Activated CD8-positive, alpha-beta T cell treated with anti-CD3 and anti-CD28 coated beads, Interleukin-2, amount 10 ng/mL, durations not matched to agents 7 days and 5 days (primary cell): ENCODE results near the gene DIPK1B. TPM values are rescaled to one million over a fixed set of nuclear protein-coding genes. Genes with fewer than 3 reads are reported as not detected.
A peak's percentile ranks its signal among the peaks of the same experiment; 100 is the strongest.

Experiments used
- ATAC-seq: fragments of 150-1000 bp; cut with Tn5 transposase; one replicate; pipeline ENCODE4 v1.10.0; 2021; ENCODE audit warnings: moderate library complexity
- CTCF ChIA-PET: fragments of 350-600 bp; sonication (Branson Sonifier 250); formaldehyde crosslinking; loops from one replicate; lab custom pipeline; 2021; ENCODE audit warnings: antibody characterized with exemption; lab: Charles Lee
- POLR2A ChIA-PET: fragments of 350-600 bp; sonication (Branson Sonifier 250); formaldehyde crosslinking; loops from one replicate; lab custom pipeline; 2021; ENCODE audit warnings: antibody characterized with exemption; lab: Charles Lee
- DNase-seq: peaks from one replicate; pipeline ENCODE4 v3.0.0-alpha.2; 2020
- H3K27ac Mint-ChIP-seq: one replicate; pipeline ENCODE4 v1.8.0; 2021; ENCODE audit warnings: mild to moderate bottlenecking, mixed read lengths
- H3K27me3 Mint-ChIP-seq: one replicate; pipeline ENCODE4 v1.8.0; 2021; ENCODE audit warnings: low read depth, mixed read lengths
- H3K36me3 Mint-ChIP-seq: one replicate; pipeline ENCODE4 v1.8.0; 2021; ENCODE audit warnings: low read depth, mixed read lengths
- H3K4me1 Mint-ChIP-seq: one replicate; pipeline ENCODE4 v1.8.0; 2021; ENCODE audit warnings: low read depth, mixed read lengths
- H3K4me3 Mint-ChIP-seq: one replicate; pipeline ENCODE4 v1.8.0; 2021; ENCODE audit warnings: mild to moderate bottlenecking, mixed read lengths
- H3K9me3 Mint-ChIP-seq: one replicate; pipeline ENCODE4 v1.8.0; 2022; ENCODE audit warnings: mixed read lengths; ENCODE audit not compliant: insufficient read depth
- total RNA-seq, 2 experiments: library from RNA; stranded (reverse); gene quantifications; one replicate each; pipeline ENCODE4 v1.2.3, GENCODE V29; 2021

DIPK1B gene
- under 1 TPM in 1 of 2 experiments, not detected in 1; 0.16 TPM for total RNA-seq

DNA sequence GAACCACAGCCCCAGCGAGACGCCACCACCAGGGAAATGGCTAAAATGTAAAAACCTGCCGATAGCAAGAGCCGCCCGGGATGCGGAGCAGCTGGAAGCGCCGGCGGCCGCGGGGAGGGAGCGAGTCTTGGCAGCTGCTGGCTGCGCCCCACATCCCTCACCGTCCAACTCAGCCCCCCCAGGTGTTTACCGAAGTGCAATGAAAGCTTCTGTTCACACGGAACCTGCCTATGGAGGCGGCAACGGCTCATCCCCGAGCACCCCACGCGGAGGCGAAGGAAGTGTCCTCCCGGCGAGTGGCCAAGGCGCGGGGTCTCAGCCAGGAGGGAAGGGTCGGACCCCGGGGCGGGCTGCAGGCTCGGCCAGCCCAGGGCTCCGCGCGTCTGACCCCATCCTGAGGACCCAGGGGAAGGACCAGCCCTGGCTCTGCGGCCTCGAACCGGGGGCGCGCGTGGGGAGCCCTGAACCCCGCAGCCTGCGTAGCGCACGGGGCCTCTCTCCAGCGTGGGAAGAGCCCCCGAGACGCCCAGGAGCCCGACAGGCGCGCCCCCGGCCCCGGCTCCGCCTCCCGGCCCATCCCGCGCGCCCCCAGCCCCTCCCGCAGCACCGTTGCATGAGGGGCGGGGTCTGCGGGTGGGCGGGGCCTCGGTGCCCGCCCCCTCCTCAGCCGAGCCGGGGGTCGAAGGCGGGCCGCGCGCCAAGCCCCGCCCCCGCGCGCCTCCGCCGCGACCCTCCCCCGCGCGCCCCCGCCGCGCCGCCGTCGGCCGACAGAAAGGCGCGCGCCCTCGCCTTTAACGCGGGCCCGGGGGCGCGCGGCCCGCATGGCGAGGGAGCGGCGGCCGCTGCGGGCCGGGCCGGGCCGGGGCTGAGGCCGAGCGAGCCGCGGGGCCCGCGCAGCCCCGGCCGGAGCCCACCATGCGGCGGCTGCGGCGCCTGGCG lies at the start of gene DIPK1B:
Gene DIPK1B, plus strand, starts transcription at position 822 of the 939 bp plus-strand sequence. Its CDS starts 94 bp downstream, at position 916.
- Mint-ChIP-seq H3K4me3 (peak within 1 kb of the TSS; percentile 15), H3K27ac (no peak within 1 kb of the TSS), H3K36me3 (no peaks in the 10 kb centered on the region), H3K4me1 (peaks cover 4% of the 10 kb centered on the region), H3K9me3 (no peaks in the 10 kb centered on the region), H3K27me3 (peaks cover 32% of the 10 kb centered on the region)
- POLR2A ChIA-PET = no interaction called here
- CTCF ChIA-PET = interaction anchor here (1.0 kb wide), 1 partner anchor 10 kb away, joined by 3 read pairs; no protein-coding TSS in a partner anchor
- ATAC-seq (peak; percentile 26), DNase-seq (no peak)

DNA sequence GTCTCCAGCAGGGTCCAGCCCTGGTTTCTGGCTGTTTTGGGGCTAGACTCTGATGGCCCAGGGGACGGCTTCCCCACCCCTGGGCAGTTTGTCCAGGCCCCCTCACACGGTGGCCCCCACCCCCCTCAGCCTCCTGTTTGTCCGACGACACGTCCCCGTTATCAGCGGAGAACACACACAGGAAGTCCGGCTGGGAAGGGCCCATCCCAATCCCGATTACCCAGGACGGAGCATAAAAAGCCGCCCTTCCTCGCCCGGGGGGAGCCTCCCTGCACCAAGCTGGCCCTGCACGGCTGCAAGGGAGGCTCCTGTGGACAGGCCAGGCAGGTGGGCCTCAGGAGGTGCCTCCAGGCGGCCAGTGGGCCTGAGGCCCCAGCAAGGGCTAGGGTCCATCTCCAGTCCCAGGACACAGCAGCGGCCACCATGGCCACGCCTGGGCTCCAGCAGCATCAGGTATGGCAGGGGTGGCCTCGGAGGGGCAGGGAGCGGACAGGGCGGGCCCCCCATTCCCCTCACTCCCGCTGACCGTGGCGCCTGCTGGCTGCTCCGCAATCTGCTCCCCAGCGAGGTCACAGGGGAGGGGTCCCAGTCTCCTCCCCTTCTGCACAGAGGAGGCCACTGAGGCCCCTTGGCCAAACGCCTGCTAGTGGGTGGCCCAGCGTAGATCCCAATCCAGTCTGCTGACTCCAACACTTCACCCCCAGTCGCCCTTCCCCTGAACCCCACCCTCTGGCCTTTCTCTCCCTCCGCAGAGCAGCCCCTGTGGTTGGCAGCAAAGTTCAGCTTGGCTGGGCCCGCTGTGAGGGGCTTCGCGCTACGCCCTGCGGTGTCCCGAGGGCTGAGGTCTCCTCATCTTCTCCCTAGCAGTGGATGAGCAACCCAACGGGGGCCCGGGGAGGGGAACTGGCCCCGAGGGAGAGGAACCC lies 49.5 kb upstream of the DIPK1B start, which contains the start of gene EGFL7:
Gene EGFL7, plus strand, starts transcription at position 261 of the 926 bp plus-strand sequence. CDS start 5,367 bp downstream, outside the sequence.
- ChIA-PET POLR2A (no interaction called here), CTCF (no interaction called here)
- Mint-ChIP-seq H3K36me3 (no peaks in the 10 kb centered on the region), H3K4me1 (peaks cover 16% of the 10 kb centered on the region), H3K27me3 (peaks cover 14% of the 10 kb centered on the region), H3K27ac (no peak within 1 kb of the TSS), H3K9me3 (no peaks in the 10 kb centered on the region), H3K4me3 (no peak within 1 kb of the TSS)
- DNase-seq = no peak
- no peak for ATAC-seq

DNA sequence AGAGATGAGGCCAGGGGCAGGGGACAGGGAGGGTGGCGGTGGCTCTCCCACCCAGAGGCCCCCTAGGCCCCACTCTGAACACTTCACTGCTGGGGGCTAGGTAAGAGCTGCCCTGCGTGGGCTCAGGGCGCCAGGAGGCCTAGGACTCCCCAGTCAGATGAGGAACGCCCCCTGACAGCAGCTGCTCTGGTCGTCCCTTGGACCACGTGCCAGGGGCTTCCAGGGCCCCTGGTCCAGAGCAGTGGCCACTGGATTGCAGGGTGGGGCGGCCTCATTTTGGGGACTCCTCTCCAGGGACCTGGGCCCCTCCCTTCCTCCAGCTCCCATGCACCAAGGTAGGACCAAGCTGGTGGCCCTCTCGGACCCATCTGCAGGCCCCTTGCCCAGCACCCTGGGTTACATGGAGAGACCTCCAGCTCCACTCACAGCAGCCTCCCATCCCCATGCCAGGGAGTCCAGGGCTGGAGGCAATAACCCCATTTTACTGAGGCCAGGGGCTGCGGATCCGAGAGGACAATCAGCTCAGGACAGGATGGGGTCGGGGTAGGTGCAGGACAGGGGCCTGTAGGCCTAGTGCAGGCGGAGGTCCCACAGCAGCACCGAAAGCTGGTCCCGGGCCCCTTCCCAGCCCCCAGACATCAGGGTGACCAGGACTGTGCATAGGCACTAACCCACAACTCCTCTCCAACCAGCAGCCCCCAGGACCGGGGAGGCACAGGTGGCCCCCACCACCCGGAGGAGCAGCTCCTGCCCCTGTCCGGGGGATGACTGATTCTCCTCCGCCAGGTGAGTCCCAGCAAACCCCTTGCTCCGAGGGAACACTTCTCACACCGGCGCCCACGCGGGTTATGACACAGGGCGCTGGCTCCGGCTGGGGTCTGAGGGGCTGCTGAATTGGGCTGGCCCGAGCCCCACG lies 48.1 kb upstream of the DIPK1B start:
- CTCF ChIA-PET = interaction anchor here (0.7 to 1.5 kb wide), 2 partner anchors 63 to 179 kb away, joined by 3 read pairs; no protein-coding TSS in a partner anchor
- peak overlapping the region; percentile 66 for H3K4me3 Mint-ChIP-seq
- H3K27ac Mint-ChIP-seq = no peak overlapping the region
- no peaks in the 10 kb centered on the region for H3K36me3 Mint-ChIP-seq
- peaks cover 11% of the 10 kb centered on the region for H3K4me1 Mint-ChIP-seq
- POLR2A ChIA-PET = interaction anchor here (0.6 to 1.6 kb wide), 2 partner anchors 63 to 125 kb away, joined by 3 read pairs; no protein-coding TSS in a partner anchor
- peaks cover 7% of the 10 kb centered on the region for H3K27me3 Mint-ChIP-seq
- no peaks in the 10 kb centered on the region for H3K9me3 Mint-ChIP-seq
- DNase-seq (no peak), ATAC-seq (no peak)

DNA sequence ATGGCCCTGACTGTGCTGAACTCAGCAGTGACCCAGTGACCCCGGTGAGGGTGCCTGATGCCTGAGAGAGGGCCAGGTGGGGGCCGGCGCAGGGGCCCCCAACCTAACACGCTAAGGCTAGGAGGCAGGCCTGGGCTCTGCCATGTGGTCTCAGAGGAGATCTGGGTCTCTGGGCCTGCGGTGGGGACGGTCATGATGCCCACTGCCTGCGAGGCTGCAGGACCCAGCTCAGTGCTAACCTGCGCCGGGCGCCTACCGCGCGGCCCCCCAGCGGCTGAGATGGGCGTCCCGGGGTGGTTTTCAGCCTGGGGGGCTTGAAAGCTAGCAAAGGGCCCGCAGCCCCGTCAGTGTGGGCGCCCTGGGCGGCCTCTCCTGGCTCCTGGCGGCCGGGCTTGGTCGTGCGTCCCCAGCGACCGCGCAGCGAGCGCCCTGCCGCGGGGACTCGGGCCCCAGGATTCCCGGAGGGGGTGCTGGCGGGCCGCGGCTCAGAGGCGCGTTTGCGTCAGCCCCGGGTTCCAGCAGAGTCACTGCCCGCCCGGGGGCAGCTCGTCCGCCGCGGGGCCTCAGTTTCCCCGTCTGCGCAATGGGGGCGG lies 47.2 kb upstream of the DIPK1B start:
- no peaks in the 10 kb centered on the region for H3K36me3 Mint-ChIP-seq
- DNase-seq (peak; percentile 38), ATAC-seq (peak; percentile 55)
- H3K4me3 Mint-ChIP-seq = peak overlapping the region; percentile 66
- peaks cover 7% of the 10 kb centered on the region for H3K27me3 Mint-ChIP-seq
- ChIA-PET POLR2A (interaction anchor here (0.9 to 1.6 kb wide), 2 partner anchors 63 to 126 kb away, joined by 3 read pairs; no protein-coding TSS in a partner anchor), CTCF (interaction anchor here (1.5 kb wide), 1 partner anchor 180 kb away, joined by 3 read pairs; no protein-coding TSS in a partner anchor)
- no peak overlapping the region for H3K27ac Mint-ChIP-seq
- H3K4me1 Mint-ChIP-seq = peaks cover 8% of the 10 kb centered on the region
- H3K9me3 Mint-ChIP-seq = no peaks in the 10 kb centered on the region

DNA sequence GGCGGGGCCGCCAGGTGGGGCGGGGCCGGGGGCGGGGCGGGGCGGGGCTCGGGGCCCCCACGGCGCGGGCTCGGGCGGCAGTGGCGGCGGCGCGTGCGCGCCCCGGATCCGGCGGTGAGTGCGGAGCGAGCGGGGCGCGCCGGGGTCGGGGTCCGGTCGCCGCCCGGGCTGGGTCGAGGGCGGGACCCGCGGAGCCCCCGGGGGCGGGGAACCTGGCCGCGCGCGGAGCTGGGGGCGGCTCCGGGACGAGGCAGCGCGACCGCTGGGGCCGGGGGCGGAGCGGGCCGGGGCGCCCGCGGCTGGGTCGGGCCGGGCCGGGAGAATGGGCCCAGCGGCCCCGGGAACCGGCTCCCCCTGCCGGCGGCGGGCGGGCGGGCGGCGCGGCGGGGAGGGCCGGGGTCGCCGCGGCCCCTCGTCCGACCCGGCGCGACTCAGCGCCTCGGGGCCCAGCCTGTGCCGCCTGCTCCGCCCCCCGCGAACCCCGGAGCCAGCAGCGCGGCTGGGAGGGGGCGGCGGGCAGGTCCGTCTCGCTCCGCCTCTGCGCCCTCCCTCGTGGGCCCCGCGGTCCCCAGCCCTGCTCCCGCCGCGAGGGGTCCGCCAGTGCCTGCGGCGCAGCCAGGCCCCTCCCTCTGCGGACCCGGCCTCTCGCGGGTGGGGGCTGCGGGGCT lies 46.5 kb upstream of the DIPK1B start:
- ChIA-PET POLR2A (interaction anchor here (0.9 to 1.6 kb wide), 2 partner anchors 62 to 126 kb away, joined by 3 read pairs; no protein-coding TSS in a partner anchor), CTCF (interaction anchor here (1.5 kb wide), 1 partner anchor 181 kb away, joined by 3 read pairs; no protein-coding TSS in a partner anchor)
- Mint-ChIP-seq H3K9me3 (no peaks in the 10 kb centered on the region), H3K36me3 (no peaks in the 10 kb centered on the region), H3K4me1 (peaks cover 8% of the 10 kb centered on the region), H3K4me3 (no peak overlapping the region), H3K27ac (no peak overlapping the region), H3K27me3 (peaks cover 7% of the 10 kb centered on the region)
- peak; percentile 59 for ATAC-seq
- DNase-seq = no peak

DNA sequence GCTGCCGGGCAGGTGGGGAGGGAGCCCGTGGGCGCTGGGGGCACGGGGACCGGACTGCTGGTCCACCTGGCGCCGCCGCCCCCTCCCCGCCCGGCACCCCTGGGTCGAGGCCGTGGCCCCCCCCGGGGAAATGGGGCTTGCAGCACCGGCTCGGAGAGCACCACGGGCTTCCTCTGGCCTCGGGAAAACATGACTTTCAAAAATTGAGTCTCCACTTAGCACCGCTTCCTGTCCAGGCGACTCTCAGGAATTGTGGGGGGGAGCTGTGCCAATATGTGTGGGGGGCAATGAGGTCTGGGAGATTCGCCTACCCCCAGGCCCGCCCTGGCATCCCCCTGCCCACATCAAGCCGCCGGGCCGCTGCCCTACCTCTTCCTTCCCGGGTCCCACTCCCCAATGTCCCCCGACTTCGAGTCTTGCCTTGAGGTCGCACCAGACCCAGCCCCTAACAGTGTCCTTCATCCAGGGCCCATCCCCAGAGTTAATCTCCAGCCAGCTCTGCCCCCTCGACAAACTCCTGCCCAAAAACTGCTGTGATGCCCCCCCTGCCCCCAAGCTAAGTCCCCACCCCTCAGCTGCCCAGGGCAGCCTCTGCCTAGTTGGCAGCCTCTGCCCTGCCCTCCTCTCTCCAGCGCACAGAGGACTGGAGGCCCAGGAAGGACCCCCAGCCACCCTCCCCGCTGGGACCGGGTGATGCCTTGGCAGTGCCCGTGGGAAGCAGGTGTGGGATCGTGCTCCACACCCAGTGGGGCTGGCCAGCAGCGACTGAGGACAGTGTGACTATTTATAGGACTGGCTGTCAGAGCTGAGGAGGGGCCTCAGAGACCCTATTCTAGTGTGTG lies 45.8 kb upstream of the DIPK1B start:
- POLR2A ChIA-PET = interaction anchor here (0.9 to 1.2 kb wide), 2 partner anchors 9 to 62 kb away, joined by 3 to 4 read pairs; no protein-coding TSS in a partner anchor
- ATAC-seq = no peak
- CTCF ChIA-PET = interaction anchor here (1.5 kb wide), 1 partner anchor 20 kb away, joined by 3 read pairs; no protein-coding TSS in a partner anchor
- Mint-ChIP-seq H3K9me3 (no peaks in the 10 kb centered on the region), H3K36me3 (no peaks in the 10 kb centered on the region), H3K4me1 (peaks cover 8% of the 10 kb centered on the region), H3K27ac (no peak overlapping the region), H3K27me3 (peaks cover 7% of the 10 kb centered on the region), H3K4me3 (peak overlapping the region; percentile 48)
- DNase-seq = no peak

DNA sequence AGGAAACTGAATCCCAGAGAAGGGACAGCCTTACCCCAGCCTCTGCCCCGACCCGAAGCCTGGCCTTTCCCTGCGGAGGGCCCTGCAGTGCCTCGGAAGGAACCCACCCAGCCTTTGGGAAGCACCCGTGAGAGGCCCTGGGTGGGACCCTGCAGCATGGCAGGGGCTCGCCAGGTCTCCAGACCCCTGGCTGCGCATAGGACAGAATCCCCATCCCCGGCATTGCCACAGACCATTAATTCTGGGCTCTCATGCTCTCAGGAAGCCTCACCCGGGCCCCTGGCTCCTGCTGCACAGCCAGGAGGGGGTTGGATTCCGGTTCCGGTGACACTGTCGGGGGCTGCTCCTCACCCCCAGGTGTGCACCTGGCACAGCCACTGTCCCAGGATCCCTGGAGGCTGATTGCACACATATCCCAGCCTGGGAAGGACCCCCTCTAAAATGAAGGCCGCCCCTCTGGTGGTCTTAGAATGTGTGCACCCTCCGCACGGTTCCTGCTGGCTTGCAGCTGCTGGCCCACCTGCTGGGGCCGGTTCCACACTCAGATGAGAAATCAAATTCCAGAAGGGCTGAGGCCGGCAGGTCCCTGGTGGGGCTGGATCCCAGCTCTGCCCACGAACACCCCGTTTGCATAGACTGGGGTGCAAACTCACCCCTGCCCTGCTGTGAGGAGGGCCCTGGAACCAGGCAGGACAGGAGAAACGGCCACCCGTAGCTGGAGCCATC lies 45.0 kb upstream of the DIPK1B start:
- Mint-ChIP-seq H3K4me1 (peaks cover 8% of the 10 kb centered on the region), H3K27ac (no peak overlapping the region), H3K27me3 (peaks cover 7% of the 10 kb centered on the region), H3K9me3 (no peaks in the 10 kb centered on the region), H3K36me3 (no peaks in the 10 kb centered on the region), H3K4me3 (no peak overlapping the region)
- CTCF ChIA-PET = interaction anchor here (1.5 kb wide), 1 partner anchor 19 kb away, joined by 3 read pairs; no protein-coding TSS in a partner anchor
- POLR2A ChIA-PET = interaction anchor here (1.2 kb wide), 1 partner anchor 9 kb away, joined by 4 read pairs; no protein-coding TSS in a partner anchor
- ATAC-seq (no peak), DNase-seq (no peak)

DNA sequence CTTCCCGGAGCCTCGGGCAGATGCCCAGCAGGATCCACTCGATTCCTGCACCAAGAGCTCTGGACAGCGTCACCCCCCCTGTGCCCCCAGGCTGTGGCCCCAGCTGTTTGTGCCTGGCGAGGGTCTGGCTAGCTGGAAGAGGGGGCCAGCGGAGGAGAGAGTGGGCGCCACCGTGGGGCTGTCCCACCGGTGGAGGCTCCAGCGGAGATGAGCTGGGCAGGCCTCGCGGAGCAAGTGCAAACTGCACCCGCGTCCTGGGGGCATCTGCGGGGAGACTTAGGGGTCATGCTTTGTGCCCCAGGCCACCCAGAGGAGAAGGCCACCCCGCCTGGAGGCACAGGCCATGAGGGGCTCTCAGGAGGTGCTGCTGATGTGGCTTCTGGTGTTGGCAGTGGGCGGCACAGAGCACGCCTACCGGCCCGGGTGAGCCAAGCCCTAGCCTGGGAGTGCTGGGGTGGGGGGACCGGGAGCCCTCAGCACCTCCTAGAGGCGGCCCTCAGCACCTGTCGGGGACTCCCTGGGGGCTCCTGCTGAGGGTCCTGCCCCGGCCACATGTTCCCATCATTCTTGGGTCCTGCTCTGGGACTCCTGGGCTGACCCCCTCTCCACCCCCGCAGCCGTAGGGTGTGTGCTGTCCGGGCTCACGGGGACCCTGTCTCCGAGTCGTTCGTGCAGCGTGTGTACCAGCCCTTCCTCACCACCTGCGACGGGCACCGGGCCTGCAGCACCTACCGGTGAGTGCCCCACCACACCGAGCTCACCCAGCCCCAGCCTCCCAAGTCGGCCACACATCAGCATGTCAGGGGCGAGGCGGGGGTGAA lies 44.2 kb upstream of the DIPK1B start:
- ChIA-PET CTCF (interaction anchor here (0.6 to 1.5 kb wide), 3 partner anchors 18 to 60 kb away, joined by 3 read pairs; no protein-coding TSS in a partner anchor), POLR2A (no interaction called here)
- H3K36me3 Mint-ChIP-seq = no peaks in the 10 kb centered on the region
- ATAC-seq (no peak), DNase-seq (no peak)
- peaks cover 8% of the 10 kb centered on the region for H3K4me1 Mint-ChIP-seq
- H3K4me3 Mint-ChIP-seq = no peak overlapping the region
- H3K27ac Mint-ChIP-seq = no peak overlapping the region
- no peaks in the 10 kb centered on the region for H3K9me3 Mint-ChIP-seq
- H3K27me3 Mint-ChIP-seq = peaks cover 7% of the 10 kb centered on the region
